ENCODE results near the gene LSS. TPM values are rescaled to one million over a fixed set of nuclear protein-coding genes. Genes with fewer than 3 reads are reported as not detected.

Gene LSS
- total and polyA plus RNA-seq, 2 of the 8 experiments (the other 6 are each of a cell fraction or from before 2014, with no cell fraction given) = 96.1 to 123 TPM

DNA sequence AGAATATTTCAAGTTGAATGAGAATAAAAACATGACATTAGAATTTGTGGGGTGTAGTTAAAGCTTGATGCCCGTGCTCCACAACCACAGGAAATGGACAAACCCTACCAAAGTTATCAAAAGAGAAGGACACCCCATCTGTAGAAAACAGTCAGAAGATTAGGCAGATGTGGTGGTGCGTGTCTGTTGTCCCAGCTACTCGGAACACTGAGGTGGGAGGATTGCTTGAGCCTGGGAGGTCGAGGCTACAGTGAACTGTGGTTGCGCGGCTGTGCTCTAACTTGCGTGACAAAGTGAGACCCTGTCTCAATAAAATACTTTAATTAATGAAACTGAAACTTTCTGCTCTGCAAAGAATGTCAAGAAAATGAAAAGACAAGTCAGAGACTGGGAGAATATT, 42.9 kb downstream of the LSS start:
- H2BK20ac ChIP-seq (ENCODE audit: low read length) = no peak overlapping the region
- H3K27me3 ChIP-seq (replicated peaks in 1 of 4; ENCODE audit: control insufficient read depth in 3 of 4, extremely low read depth in 1 of 4, insufficient read depth in 3 of 4, low read length in 3 of 4) = no peaks in the 10 kb centered on the region
- no peak overlapping the region for H3K9ac ChIP-seq (replicated peaks in 1 of 4; ENCODE audit: extremely low read depth in 1 of 4, low read depth in 3 of 4, low read length in 3 of 4)
- POLR2A ChIA-PET (ENCODE audit: partially characterized antibody) = no interaction called here
- H2BK5ac ChIP-seq (ENCODE audit: low read depth, low read length) = no peak overlapping the region
- CTCF ChIA-PET (ENCODE audit: partially characterized antibody) = interaction anchor here (1.3 to 1.6 kb wide), 2 partner anchors 10 to 41 kb away, joined by 3 read pairs; no protein-coding TSS in a partner anchor
- no peak overlapping the region for H3K18ac ChIP-seq (ENCODE audit: extremely low read depth, low read length)
- H3K14ac ChIP-seq (ENCODE audit: insufficient read length) = no peak overlapping the region
- H2BK120ac ChIP-seq (replicated peaks; ENCODE audit: low read depth, low read length) = no peak overlapping the region
- H4K5ac ChIP-seq (ENCODE audit: insufficient read length, low read depth, low read length) = no peak overlapping the region
- 0 out of 8 replicates have a peak overlapping the region, but pooled peaks of 1 of the 4 experiments have one; percentile 93 for H3K4me3 ChIP-seq (ENCODE audit: extremely low read depth in 1 of 4, insufficient read depth in 2 of 4, low read depth in 3 of 4, low read length in 4 of 4)
- peaks cover 8% of the 10 kb centered on the region for H3K23me2 ChIP-seq (ENCODE audit: low read depth, low read length)
- peaks cover 0 to 2% of the 10 kb centered on the region in 2 experiments; a peak in 1 of 4 replicates for H3K79me2 ChIP-seq (ENCODE audit: control insufficient read depth in 1 of 2, insufficient read depth in 2 of 2, low read length in 2 of 2)
- H3K36me3 ChIP-seq (ENCODE audit: control insufficient read depth in 2 of 4, insufficient read depth in 4 of 4, low read length in 3 of 4) = peaks cover 0 to 2% (median 0%) of the 10 kb centered on the region in 4 experiments; a peak in 2 of 8 replicates
- peaks cover 0 to 18% of the 10 kb centered on the region in 2 experiments for H4K20me1 ChIP-seq (replicated peaks in 1 of 2; ENCODE audit: control insufficient read depth in 1 of 2, insufficient read depth in 2 of 2, low read length in 2 of 2)
- H3K9me3 ChIP-seq (ENCODE audit: insufficient read depth in 2 of 2, low read depth in 1 of 2, low read length in 1 of 2) = no peaks in the 10 kb centered on the region
- no peak overlapping the region for H3K23ac ChIP-seq (ENCODE audit: insufficient read length)
- no peak for FAIRE-seq
- H3K79me1 ChIP-seq (ENCODE audit: low read depth, low read length) = 0 out of 2 replicates have a peak, but pooled peaks cover 2% of the 10 kb centered on the region
- H4K91ac ChIP-seq (replicated peaks; ENCODE audit: insufficient read length, low read length) = no peak overlapping the region
- no peak overlapping the region for H2AK5ac ChIP-seq (ENCODE audit: low read depth, low read length)
- WGBS, 2 experiments (ENCODE audit: extremely low coverage in 1 of 2, insufficient coverage in 1 of 2, insufficient read length in 1 of 2, insufficient replicate concordance in 2 of 2, low coverage in 1 of 2, low lambda C conversion rate in 2 of 2, missing lambda C conversion rate in 1 of 2) = 92% methylated on average over 7 of the region's 7 CpGs; no CpG with 5 or more reads in 1 of the 2 experiments
- H3K56ac ChIP-seq (replicated peaks; ENCODE audit: insufficient read length, low read depth, low read length) = no peak overlapping the region
- no peak overlapping the region for H3K27ac ChIP-seq (ENCODE audit: low read depth, low read length)
- H3K4ac ChIP-seq (replicated peaks; ENCODE audit: insufficient read length, low read depth, low read length) = no peak overlapping the region
- H3K4me2 ChIP-seq (ENCODE audit: insufficient read depth in 1 of 2, low read depth in 2 of 2, low read length in 2 of 2) = peak overlapping the region; percentile 87 to 97; a peak in 2 of 4 replicates
- no peak overlapping the region for H2BK12ac ChIP-seq (ENCODE audit: low read depth, low read length)
- no peak for DNase-seq (ENCODE audit: low read depth in 1 of 2, low spot score in 2 of 2)
- H3K4me1 ChIP-seq (replicated peaks in 1 of 4; ENCODE audit: control insufficient read depth in 3 of 4, insufficient read depth in 4 of 4, low read length in 3 of 4) = peaks cover 4 to 15% (median 7%) of the 10 kb centered on the region in 4 experiments; a peak in 5 of 7 replicates
- no peak overlapping the region for H4K8ac ChIP-seq (ENCODE audit: extremely low read depth, insufficient read depth, low read length)
- no peak overlapping the region for H2AFZ ChIP-seq (ENCODE audit: low read length)
- H2BK15ac ChIP-seq (ENCODE audit: low read length) = 0 out of 2 replicates have a peak overlapping the region, but pooled peaks have one; percentile 72
- TF ChIP-seq JUN (IDR thresholded peaks at IDR 0.05; ENCODE audit: low read depth, low read length) (no peak), SIX5 (IDR thresholded peaks at IDR 0.05; ENCODE audit: low read depth, low read length) (no peak), NRF1 (IDR thresholded peaks at IDR 0.05; ENCODE audit: low read depth, low read length) (no peak), KDM4A (IDR thresholded peaks at IDR 0.05; ENCODE audit: low read depth, low read length, severe bottlenecking) (no peak)
- TF ChIP-seq, protein P1, sequence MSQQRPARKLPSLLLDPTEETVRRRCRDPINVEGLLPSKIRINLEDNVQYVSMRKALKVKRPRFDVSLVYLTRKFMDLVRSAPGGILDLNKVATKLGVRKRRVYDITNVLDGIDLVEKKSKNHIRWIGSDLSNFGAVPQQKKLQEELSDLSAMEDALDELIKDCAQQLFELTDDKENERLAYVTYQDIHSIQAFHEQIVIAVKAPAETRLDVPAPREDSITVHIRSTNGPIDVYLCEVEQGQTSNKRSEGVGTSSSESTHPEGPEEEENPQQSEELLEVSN (IDR thresholded peaks at IDR 0.05) = no peak

All from H1 (cell line).